OCI-M1 (cell line): Measurements from ENCODE around the gene HES2.
"Not testable (repeated sequence)": the region's sequence is repeated elsewhere in the genome, so short reads cannot be mapped to it uniquely, and the experiment has no call there.

Experiments
- DNase-seq: peaks from one replicate; lab custom pipeline; 2025; lab: John Stamatoyannopoulos, UW

Gene HES2

DNA sequence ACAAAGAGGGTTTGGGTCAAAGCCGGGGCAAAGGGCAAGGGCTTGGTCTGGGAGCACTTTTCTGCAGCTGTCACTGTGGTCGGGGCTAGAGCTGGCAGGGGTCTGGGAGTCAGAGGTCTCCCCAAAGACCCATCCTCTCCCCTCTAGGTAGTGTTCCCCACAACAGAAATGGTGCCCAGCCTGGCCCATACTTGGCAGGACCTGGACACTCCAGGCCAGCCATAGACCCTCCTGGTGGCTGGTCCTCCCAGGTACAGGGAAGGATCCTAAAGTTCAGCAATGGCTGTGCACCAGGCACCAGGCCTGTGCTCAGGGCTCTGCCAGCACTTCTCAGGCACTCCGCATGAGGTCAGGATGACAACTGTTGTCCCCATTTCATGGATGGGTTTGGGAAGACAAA, 15.8 kb upstream of the HES2 start:
- DNase-seq: no peak

DNA sequence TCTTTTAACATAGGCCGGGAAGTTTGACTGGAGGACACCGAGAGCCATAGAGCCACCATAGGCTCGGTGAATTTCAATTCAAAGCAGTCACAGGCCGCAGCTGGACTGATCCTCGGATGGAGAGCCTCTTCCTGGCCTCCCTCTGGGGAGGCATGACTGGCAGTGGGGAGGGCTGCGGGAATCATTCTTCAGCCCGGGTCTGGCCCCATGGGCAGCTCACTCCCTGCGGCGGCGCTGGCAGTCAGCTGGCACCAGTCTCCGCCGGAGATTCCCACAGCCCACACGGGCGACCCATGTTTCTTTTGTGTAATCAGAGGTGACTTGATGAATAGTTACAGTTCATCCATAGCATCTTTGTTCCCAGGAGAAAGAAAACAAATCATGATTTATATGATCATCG, 15.4 kb upstream of the HES2 start:
- no peak for DNase-seq

DNA sequence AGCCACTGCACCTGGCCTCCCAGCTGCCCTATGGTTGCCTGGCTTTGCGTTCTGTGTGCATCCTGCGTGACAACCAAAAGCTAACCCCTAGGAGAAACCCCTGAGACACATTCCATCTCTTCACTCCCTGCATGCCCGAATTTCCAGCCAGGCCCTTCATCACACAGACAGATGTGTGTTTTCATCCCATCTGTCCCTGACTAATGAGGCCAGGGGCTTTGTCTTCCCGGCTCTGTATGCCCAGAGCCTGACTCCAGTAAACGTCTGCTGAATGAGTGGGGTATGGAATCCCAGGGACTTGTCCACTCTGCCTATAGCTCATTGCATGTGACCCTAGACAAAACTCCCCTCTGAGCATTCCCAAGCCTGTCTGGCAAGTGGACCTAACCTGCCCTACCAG, 14.5 kb upstream of the HES2 start:
- DNase-seq: no peak

DNA sequence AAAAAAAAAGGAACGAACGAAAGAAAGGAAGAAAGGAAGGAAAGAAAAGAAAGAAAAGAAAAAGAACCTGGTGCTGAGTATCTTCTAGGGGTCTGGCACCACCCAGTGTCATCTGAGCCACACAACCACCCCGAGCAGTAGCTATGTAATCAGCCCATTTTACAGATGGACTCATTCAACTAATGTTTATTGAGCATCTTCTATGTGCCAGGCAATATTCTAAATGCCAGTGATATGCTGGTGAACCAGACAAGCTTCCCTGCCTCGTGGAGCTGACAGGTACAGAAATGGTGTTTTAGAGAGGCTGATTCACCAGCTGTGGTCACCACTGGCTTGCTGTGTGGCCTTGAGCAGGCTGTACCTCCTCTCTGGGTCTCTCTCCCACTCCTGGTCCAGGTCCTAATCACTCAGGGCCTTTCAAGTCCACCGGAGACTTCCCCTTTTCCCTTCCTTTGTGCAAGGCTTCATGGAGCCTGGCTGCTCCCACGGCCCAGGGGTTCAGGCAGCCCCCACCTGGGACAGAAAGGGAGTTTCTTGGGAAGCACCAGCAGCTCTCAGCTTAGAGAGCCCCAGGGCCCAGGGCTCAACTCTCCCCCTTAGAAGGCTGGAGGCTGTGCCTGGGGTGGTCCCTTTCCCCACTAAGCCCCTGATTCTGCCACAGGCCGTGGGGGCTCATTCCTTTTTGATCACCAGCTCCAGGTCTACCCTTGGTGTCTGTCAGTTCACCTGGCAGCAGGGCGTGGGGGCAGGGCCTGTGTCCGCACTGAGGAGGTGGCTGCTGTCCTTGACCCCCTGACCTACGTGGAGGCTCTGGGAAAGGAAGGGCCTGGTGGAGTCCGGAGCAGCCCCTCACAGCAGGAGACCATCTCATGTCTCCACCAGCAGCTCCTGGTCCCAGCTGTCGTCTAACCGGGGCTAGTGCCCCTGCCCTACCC, 12.2 kb upstream of the HES2 start:
- DNase-seq: not testable (repeated sequence)

DNA sequence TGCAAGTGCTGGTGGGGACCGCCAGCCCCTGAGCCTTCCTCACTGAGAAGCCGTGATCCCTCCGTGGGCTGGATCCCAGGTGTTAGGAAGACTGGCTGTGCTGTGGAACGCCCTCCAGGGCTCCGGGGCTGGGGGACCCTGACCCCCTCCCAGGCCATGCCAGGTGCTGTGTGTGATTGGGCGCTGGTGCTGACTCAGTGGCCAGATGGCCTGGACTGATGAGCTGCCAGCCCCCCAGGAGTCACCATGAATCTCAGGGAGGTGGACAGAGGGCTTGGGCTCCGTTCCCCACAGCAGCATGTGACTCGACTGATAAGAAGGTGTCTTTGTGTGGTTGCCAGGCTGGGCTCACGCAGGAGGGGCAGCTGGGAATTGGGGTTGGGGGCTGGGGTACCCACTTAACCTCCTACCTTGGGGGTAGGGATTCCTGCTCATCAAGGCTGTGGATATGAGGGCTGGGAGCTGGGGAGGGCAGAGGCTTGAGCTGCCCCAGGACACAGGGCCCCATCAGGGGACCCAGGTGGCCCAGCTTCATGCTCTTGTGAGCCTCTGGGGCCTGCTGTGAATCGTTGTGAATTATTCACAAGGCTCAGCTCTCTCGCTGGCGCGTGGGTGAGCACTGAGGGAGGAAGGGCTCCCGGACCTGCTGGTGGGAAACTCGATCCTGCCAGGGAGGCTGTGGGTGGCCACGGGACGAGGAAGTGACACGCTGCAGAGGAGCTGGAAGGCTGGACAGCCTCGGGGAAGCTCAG, 10.1 kb upstream of the HES2 start:
- peak; percentile 75 for DNase-seq

DNA sequence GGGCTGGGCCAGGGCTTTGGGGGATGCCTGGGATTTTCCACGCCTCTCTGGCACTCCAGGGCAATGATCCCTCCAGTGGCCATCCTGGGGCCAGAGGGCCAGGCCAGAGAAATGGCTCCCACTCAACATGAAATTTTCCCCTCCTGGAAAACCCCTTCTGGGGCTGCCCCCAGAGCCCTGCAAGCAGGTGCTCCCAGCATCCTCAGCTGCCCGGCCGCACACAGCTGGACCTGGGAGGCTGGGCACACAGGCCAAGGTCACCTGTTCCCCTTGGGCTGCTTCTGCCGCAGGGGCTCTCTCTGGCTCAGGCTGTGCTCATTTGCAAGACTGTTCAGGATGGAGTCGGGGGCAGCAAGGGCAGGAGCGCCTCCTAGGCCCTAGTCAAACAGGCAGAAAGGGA, 8.7 kb upstream of the HES2 start:
- not testable (repeated sequence) for DNase-seq

DNA sequence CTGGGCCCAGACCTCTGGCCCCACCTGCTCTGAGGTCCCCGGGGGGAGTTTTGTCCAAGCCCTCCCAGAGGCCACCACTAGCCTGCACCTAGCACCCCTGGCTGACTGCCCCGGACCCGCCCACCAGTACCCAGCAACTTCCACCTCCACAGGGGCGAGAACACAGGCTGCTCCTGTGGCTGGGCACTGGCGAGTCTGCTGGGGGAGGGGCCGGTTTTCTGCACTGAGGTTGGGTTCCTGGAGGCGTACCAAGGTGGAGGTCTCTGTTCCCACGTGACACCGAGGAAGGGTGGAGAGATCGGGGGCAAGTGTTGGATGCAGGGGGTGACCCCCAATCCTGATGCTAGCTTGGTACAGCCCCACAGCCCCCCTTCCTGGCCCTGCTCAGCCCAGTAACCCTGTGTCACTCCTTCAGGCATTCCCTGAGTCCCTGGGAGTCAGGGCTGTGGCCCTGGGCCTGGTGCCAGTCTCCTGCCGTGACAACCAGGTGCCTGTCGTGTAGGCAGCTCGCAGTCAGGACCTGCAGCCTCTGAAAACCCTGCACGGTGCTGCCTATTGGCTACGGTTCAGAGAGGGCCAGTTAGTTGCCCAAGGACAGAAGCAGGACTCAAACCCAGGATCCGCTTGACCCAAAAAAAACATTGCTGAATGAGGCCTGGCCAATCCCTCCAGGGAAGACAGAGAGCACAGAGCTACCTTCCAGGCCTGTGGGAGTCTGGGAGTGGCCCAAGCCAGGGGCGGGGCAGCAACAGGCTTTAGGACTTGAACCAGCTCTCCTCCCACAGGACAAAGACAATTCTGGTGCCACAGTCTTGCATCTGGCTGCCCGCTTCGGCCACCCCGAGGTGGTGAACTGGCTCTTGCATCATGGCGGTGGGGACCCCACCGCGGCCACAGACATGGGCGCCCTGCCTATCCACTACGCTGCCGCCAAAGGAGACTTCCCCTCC, 8.0 kb upstream of the HES2 start:
- DNase-seq: peak; percentile 13

DNA sequence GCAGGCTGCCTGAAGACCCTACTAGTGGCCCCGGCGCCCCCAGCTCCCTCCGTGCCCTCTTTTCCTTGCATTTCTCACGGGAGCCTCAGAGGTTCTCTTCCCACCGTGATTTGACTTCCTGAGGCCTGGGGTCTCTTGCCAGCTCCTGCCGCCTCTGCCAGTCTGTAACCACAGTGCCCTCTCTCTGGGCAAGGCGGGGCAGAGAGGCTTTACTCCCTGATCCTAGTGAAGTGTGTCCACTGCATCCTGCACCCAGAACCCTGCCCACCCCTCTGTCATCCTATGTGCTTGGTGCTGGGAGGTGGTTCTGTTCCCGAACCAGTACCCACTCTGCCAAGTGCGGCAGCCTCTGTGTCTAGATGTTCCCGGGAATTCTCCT, 7.2 kb upstream of the HES2 start:
- DNase-seq: no peak

DNA sequence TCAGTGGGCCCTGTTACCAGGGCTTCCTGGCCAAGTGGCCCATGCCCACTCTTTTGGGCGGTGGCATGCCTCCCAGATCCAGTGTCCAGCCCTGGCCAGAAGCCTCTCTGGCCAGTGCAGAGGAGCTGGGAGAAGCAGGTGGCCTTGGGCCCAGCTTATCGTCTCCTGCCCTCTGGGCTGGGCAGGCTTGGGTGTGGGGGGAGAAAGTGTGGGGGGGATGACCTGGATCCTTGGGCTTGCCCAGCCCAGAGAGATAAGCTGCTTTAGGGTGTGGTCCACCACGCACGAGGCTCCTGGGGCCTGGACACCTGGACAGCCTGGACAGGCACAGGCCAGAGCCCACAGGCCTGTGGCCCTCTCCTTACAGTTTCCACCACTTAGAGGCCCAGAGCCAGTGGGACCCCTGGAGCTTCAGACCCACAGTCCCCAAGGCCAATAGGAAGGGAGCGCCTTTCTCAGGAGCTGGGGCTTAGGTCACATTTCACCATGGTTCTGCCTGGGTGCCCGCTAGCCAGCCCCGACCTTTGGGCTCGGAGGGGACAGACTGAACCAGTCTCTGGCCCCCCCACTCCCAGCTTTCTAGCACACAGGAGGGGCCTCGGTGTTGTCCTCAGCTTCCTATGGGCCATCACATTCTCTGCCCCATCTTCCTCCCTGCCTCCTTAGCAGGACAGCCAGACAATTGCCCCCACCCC, 6.7 kb upstream of the HES2 start:
- no peak for DNase-seq

DNA sequence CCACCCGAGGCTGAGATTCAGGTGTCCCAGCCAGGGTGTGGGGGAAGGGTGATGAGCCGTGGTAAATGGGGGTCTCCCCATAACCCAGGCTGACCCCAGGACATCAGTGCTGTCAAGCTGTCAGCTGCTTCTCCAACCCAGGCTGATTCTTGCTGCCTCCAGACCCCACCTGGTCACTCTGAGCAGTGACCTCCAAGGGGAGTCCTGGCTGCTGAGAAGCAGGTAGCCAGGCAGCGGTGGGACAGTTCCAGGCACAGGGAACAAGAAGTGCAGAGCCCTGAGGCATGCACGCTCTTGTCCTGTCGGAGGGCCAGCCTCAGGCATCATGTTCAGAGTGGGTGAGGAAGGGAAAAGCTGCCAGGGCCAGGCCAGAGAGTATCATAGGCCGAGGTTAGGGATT, 5.9 kb upstream of the HES2 start:
- no peak for DNase-seq

DNA sequence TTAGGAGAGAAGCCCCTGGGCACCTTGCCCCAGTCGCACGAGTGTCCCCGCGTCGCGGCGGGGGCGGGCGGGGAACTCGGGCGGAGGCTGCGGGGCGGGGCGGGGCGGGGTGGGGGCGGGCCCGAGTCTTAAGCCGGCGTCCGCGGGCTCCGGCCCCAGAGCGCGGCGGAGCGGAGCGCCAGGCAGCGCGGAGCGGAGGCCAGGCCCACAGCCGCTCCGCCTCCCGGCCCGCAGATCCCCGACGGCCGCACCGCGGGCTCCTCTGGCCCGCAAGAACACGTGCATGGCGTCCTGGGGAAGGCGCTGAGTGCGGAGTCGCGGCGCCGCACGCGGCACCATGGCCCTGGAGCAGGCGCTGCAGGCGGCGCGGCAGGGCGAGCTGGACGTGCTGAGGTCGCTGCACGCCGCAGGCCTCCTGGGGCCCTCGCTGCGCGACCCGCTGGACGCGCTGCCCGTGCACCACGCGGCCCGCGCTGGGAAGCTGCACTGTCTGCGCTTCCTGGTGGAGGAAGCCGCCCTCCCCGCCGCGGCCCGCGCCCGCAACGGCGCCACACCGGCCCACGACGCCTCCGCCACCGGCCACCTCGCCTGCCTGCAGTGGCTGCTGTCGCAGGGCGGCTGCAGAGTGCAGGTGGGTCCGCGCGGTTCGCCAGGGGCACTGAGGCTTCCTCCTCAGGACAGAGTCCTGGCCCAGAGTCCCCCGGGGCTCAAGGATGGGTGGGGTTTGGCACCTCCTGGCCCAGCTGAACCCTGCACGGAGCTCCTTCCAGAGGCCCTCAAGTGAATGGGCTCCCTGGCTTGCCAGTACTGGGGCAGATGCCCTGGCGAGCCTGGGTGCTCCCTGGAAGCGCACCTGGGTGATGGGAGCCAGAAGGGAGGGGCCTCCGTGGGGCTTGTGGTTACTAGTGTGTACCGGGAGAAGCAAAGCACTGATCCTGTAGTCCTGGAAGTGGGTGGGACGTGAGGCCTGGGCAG, 5.2 kb upstream of the HES2 start, which contains the start of gene ESPN:
Gene ESPN (plus strand): TSS at position 158 of the 975 bp plus-strand sequence. CDS start 180 bp downstream, at position 338.
- DNase-seq: no peak

DNA sequence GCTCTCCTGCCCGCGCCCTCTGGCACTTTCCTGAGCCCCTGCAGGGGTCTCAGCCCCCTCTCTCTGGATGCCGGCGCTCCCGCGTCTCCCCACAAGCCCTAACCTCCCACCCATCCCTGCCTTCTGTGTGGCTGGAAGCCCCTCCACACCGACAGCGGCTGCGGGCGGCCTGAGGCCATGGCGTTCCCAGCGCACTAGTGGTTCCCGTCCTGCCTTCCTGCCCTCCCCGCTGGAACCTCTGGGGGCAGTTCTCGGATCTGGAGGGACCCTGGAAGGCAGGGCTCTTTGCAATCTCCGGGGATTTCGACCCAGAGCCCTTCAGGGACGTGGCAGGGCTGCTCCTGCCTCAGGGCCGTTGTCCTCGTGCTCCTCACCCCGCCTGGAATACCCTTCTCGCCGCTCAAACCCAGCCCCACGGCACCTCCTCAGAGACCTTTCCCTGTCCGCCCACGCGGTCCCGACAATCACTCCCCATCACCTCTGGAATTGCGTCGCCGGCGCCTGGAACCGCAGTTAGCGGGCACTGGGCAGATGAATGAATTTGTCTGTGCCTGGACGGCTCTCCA, 4.4 kb upstream of the HES2 start:
- DNase-seq: peak; percentile 36

DNA sequence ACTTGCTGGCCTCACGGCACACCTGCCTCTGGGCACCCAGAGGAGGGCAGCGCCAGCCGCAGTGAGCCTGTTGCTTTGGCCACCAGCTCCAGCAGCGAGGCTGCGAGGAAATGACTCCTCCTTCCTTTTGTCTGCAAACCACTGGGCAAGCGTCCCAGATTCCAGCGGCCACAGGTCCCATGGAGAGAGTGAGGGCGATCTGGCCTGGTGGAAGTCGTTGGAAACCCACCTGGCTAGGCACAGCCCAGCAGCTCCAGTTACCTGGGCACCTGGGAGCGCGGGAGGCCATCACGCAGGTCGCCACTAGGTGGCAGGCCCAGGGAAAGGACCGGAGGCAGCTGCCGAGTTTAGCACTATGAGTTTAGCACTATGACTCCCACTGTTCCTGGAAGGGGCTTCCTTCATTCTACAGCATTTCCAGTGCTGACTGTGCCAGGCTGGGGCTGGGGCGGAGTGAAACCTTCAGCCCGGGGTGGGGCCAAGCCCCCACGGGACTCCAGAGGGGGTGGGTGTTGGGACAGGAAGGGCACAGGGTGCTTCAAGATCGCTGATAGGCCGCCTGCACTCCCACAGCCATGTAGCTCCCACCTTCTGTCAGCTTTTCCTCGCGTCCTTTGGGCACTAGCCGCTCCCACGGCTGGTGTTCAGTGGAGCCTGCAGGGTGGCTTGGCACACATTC, 3.7 kb upstream of the HES2 start:
- peak; percentile 74 for DNase-seq

DNA sequence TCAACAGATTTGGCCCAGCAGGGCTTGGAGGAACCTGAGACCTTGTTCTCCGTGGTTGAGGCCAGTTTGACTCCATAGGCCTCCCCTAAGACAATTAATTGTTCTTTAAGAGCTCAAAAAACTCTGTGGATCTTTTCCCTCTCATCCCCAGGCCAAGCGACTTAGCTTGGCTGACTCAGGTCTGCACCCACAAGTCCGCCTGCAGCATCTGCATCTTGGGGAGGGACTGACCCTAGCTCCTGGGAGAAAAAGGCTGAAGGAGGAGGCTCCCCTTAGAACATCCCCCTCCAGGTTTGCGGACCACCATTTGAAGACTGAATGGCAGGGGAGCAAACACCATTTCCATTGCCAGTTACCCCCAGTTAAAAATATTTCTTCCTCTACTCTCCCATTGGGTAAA, 1.5 kb upstream of the HES2 start:
- DNase-seq: no peak

DNA sequence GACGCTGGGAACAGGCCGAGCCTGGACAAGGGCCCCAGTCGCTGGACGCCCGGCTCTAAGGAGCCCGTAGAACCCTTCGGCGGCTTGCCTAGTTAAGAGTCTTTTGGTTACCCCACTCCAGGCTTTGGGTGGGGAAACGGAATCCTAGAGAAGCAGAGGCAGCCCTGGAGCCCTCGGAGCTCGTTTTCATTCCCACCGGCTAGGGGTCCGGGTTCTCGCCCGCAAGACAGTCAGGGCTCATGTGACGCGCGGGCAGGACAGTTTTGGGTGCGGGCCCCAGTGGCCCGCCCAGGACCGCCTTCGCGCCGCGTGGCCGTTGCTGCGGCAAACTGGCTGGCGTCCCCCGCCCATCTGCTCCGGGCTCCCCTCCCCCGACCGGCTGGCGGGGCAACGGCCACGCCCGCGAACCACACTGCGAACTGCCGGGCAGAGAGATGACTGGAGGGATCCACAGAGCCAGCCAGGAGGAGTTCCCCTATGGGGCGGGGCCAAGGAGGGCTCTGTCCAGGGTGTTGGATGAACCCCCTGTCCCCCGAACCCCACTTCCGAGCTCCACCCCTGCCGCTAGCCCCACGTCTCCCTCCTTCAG, 829 bp upstream of the HES2 start:
- peak; percentile 81 for DNase-seq

DNA sequence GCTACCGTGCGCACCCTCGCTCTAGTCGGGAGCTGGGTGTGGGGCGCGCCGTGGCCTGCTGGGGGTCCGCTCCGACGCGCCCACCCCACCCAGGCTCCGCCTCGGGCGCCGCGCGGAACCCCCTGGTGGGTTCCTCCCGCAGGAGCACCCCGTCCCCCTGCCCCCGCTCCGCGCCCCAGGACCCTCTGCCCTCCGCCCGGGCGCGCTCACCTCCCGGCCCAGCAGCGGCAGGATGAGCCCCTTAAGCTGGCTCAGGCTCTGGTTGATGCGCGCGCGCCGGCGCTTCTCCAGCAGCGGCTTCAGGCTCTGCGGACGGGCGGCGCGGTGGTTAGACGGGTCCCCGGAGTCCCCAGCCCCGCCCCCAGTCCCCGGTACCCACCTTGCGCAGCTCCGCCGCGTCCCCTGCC, 319 bp downstream of the HES2 start:
- DNase-seq: no peak

DNA sequence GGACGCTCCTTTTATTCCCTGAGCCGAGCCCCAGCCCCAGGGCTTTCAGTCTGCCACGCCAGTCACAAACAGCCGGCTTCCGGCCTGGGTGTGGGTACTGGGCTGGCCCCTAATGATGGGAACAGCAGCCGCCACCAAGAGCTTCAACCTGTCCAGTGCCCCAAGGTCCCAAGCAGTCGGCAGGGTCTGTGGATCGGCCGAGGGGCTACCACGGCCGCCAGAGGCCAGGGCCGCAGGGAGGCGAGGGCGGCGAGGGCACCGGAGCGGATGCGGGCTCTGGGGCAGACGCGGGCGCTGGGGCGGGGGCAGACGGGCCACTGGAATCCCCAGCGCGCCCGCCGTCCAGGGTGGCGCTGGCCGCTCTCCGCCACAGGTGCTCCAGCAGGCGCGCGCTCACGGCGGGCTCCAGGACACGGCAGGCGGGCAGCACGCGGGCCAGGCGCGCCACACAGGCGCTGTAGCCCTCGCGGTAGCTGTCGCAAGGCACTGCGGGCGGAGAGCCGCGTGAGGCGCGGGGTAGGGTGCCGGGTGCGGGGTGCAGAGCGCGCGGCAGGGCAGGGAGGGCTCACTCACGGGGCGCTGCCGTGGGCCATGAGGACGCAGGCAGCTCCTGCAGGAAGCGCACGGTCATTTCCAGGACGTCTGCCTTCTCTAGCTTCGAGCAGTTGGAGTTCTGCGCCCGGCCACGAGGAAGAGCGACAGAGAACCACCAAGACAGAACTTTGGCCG, 887 bp downstream of the HES2 start:
- DNase-seq: no peak
